ENCODE measurements around the gene TTC13.
"Not testable (repeated sequence)": the region's sequence is repeated elsewhere in the genome, so short reads cannot be mapped to it uniquely, and the experiment has no call there.

TTC13 gene

GRCh38 chr1:230978491-230979388 is at the start of gene TTC13, which contains the start of gene ARV1:
TSS of gene TTC13 (minus strand) at chr1:230978861. CDS start at chr1:230978830, 31 bp downstream.
TSS of gene ARV1 (plus strand) at chr1:230979094. CDS start at chr1:230979106, 12 bp downstream.
- peak; percentile 84 to 97 for DNase-seq (ENCODE audit: low read depth in 1 of 2, low spot score in 1 of 2)

GRCh38 chr1:231027971-231028370 is 49.3 kb upstream of the TTC13 start:
- DNase-seq (ENCODE audit: low read depth in 1 of 2, low spot score in 1 of 2), result no peak

GRCh38 chr1:231027136-231027925 is 48.7 kb upstream of the TTC13 start:
- no peak for DNase-seq (ENCODE audit: low read depth in 1 of 2, low spot score in 1 of 2)

- no peak for DNase-seq (ENCODE audit: low read depth in 1 of 2, low spot score in 1 of 2)
Measured at GRCh38 chr1:231026576-231026975, 47.9 kb upstream of the TTC13 start.

- DNase-seq (ENCODE audit: low read depth in 1 of 2, low spot score in 1 of 2), result no peak
Measured at GRCh38 chr1:231023150-231023549, 44.5 kb upstream of the TTC13 start.

GRCh38 chr1:231022543-231022942 is 43.9 kb upstream of the TTC13 start:
- DNase-seq (ENCODE audit: low read depth in 1 of 2, low spot score in 1 of 2), result not testable (repeated sequence)

- no peak for DNase-seq (ENCODE audit: low read depth in 1 of 2, low spot score in 1 of 2)
Measured at GRCh38 chr1:231021540-231022031, 42.9 kb upstream of the TTC13 start.

- DNase-seq (ENCODE audit: low read depth in 1 of 2, low spot score in 1 of 2), result no peak
Measured at GRCh38 chr1:231020816-231021215, 42.2 kb upstream of the TTC13 start.

GRCh38 chr1:231020139-231020601 is 41.5 kb upstream of the TTC13 start:
- no peak for DNase-seq (ENCODE audit: low read depth in 1 of 2, low spot score in 1 of 2)

- no peak for DNase-seq (ENCODE audit: low read depth in 1 of 2, low spot score in 1 of 2)
Measured at GRCh38 chr1:231019711-231020110, 41.0 kb upstream of the TTC13 start.

- DNase-seq (ENCODE audit: low read depth in 1 of 2, low spot score in 1 of 2), result no peak
Measured at GRCh38 chr1:231016966-231017365, 38.3 kb upstream of the TTC13 start.

GRCh38 chr1:231016234-231016633 is 37.6 kb upstream of the TTC13 start:
- no peak for DNase-seq (ENCODE audit: low read depth in 1 of 2, low spot score in 1 of 2)

- DNase-seq (ENCODE audit: low read depth in 1 of 2, low spot score in 1 of 2), result no peak
Measured at GRCh38 chr1:231013391-231014015, 34.8 kb upstream of the TTC13 start.

GRCh38 chr1:231011963-231012362 is 33.3 kb upstream of the TTC13 start:
- DNase-seq (ENCODE audit: low read depth in 1 of 2, low spot score in 1 of 2), result no peak

GRCh38 chr1:231011360-231011759 is 32.7 kb upstream of the TTC13 start:
- DNase-seq (ENCODE audit: low read depth in 1 of 2, low spot score in 1 of 2), result no peak

GRCh38 chr1:231007535-231007934 is 28.9 kb upstream of the TTC13 start:
- DNase-seq (ENCODE audit: low read depth in 1 of 2, low spot score in 1 of 2), result not testable (repeated sequence)

- no peak for DNase-seq (ENCODE audit: low read depth in 1 of 2, low spot score in 1 of 2)
Measured at GRCh38 chr1:231001892-231002291, 23.2 kb upstream of the TTC13 start.

GRCh38 chr1:231000639-231001038 is 22.0 kb upstream of the TTC13 start:
- DNase-seq (ENCODE audit: low read depth in 1 of 2, low spot score in 1 of 2), result no peak

- DNase-seq (ENCODE audit: low read depth in 1 of 2, low spot score in 1 of 2), result no peak
Measured at GRCh38 chr1:231000201-231000600, 21.5 kb upstream of the TTC13 start.

GRCh38 chr1:230994860-230995259 is 16.2 kb upstream of the TTC13 start:
- no peak for DNase-seq (ENCODE audit: low read depth in 1 of 2, low spot score in 1 of 2)

GRCh38 chr1:230992100-230992774 is 13.6 kb upstream of the TTC13 start:
- no peak for DNase-seq (ENCODE audit: low read depth in 1 of 2, low spot score in 1 of 2)

All from activated CD4-positive, alpha-beta T cell treated with anti-CD3 and anti-CD28 coated beads, Interleukin-2, amount 50 U/mL, for 24 hours (primary cell).